LNCaP clone FGC (cell line): ENCODE data around the gene ELFN2.

ENCODE experiments used
- DNase-seq: peaks from one replicate; pipeline ENCODE4 v3.0.0-alpha.2; 2011; ENCODE audit warnings: low read depth
- H3K4me3 ChIP-seq: 2 replicates; pipeline ENCODE4 v1.5.1; 2011; ENCODE audit warnings: mild to moderate bottlenecking, low read depth, low read length, control low read depth
- TF ChIP-seq, protein P1 (sequence below): IDR thresholded peaks from 2 replicates; pipeline ENCODE4 v1.5.1; 2012; ENCODE audit warnings: mild to moderate bottlenecking; ENCODE audit not compliant: control insufficient read depth, insufficient read depth; ENCODE audit errors: extremely low read depth

Gene ELFN2

DNA sequence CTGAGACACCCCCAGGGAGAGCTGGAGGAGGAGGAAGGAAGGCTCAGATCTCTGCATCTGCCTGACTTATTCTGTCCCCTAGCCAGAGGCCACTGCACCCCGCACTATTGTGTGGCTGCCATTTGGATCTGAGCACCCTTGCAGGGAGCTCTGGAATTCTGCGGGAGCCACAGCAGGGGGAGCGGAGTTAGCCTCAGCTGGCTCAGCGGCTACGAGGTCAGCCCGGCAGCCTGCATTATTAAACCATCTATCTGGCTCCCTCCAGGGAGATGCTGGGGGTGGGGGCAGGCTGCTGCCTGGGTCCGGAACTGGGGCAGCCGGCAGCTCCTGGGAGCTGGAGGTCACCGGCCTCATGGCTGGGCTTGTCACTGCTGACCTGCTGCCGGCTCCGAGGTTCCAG, 6.5 kb upstream of the ELFN2 start:
- TF ChIP-seq, protein P1, sequence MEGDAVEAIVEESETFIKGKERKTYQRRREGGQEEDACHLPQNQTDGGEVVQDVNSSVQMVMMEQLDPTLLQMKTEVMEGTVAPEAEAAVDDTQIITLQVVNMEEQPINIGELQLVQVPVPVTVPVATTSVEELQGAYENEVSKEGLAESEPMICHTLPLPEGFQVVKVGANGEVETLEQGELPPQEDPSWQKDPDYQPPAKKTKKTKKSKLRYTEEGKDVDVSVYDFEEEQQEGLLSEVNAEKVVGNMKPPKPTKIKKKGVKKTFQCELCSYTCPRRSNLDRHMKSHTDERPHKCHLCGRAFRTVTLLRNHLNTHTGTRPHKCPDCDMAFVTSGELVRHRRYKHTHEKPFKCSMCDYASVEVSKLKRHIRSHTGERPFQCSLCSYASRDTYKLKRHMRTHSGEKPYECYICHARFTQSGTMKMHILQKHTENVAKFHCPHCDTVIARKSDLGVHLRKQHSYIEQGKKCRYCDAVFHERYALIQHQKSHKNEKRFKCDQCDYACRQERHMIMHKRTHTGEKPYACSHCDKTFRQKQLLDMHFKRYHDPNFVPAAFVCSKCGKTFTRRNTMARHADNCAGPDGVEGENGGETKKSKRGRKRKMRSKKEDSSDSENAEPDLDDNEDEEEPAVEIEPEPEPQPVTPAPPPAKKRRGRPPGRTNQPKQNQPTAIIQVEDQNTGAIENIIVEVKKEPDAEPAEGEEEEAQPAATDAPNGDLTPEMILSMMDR = no peak
- no peak for DNase-seq
- no peak overlapping the region for H3K4me3 ChIP-seq

DNA sequence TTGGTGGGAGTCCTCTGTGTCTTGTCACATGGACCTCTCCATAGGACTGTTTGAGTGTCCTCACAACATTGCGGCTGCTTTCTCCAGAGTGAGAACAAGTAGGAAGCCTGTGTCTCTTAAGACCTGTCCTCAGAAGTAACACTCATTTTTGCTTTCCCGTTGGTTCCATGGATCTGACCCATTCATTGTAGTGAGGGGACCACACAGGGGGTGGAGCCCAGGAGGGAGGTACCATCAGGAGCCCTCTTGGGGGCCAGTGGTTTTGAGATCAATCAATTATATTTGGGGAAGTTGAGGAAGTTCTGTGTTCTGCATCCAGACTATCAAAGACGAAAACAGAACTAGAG, 5.4 kb upstream of the ELFN2 start:
- DNase-seq = no peak
- no peak overlapping the region for H3K4me3 ChIP-seq
- TF ChIP-seq, protein P1 = no peak

DNA sequence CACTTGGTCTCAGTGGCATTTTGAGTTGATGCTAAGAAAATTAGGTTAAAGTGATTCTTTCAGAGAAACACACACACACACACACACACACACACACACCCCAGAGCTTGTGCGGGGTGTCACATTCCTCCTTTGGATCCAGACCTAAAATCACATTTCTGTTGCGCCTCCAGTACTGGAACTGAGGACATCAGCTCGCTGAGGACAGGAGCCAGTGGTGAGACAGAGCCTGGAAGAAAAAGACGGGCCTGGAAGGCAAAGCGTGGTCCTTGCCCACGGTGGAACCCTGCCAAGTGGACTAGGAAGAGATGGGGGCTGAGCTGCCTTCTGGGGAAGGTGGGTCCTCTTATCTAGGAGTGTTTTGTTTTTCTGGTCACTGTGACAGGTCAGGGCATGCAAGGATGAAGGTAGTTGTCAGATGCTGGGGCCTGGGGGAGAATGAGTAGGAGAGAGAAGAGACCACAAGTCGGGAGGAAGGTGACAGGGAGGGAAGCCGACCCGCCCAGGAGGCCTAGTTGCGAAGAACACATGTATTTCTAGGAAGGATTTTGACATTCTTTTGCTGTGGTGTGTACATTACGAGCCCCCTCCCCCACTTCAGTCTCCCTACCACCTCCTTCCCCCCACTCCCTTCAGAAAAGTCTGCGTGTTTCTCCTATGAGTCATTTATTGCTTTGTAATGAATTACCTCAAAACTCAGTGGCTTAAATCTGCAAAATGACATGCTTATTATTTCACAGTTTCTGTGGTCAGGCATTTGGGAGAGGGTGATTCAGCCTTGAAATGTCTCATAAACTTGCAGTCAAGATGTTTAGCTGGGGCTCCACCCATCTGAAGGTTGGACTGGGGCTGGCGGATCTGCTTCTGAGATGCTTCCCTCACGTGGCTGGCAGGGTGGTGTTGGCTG, 4.8 kb upstream of the ELFN2 start:
- no peak for DNase-seq
- TF ChIP-seq, protein P1 = no peak
- H3K4me3 ChIP-seq = no peak overlapping the region

DNA sequence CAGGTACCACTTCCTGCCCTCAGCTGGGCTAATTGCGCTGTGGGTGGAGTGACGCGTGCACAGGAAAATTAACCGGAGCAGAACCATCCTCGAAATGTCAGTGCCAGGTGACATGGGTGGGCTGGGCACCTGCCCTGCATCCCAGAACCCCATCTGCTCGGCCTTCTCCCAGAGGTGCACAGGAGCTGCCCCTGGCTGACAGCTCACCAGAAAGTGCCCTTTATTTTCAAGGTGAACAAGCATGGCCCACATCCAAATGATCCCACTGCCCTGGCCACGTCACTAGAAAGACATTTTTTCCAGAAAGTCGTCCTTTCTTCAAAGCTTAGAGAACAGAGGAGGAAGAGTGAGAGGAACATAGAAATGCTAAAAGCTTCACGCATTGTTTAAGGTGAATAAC, 4.1 kb upstream of the ELFN2 start:
- TF ChIP-seq, protein P1 = no peak
- no peak overlapping the region for H3K4me3 ChIP-seq
- DNase-seq = no peak

GRCh38 chr22:37430941-37431340, 3.7 kb upstream of the ELFN2 start:
- H3K4me3 ChIP-seq = no peak overlapping the region
- DNase-seq = no peak
- TF ChIP-seq, protein P1 = no peak

- TF ChIP-seq, protein P1 = peak; percentile 65
- no peak overlapping the region for H3K4me3 ChIP-seq
- DNase-seq = no peak
These were observed 1.6 kb upstream of the ELFN2 start for GRCh38 chr22:37428649-37429586.
